ENCODE measurements around the gene RAB3IL1.
"Not testable (repeated sequence)": the region's sequence is repeated elsewhere in the genome, so short reads cannot be mapped to it uniquely, and the experiment has no call there.

RAB3IL1 gene

GRCh38 chr11:61953632-61954031 lies 36.3 kb upstream of the RAB3IL1 start:
- POLR2A ChIA-PET; H3K27ac ChIP-seq (ENCODE audit: extremely low read depth, low read depth, low read length); H3K4me3 ChIP-seq (ENCODE audit: low read depth, low read length); H3K9me3 ChIP-seq (ENCODE audit: control insufficient read depth, insufficient read depth, low read depth, low read length); H3K4me1 ChIP-seq (ENCODE audit: control insufficient read depth, insufficient read depth, low read length); H3K36me3 ChIP-seq (ENCODE audit: control insufficient read depth in 2 of 2, insufficient read depth in 1 of 2, low read length in 2 of 2): not testable (repeated sequence)
- TF ChIP-seq ZBTB6 (tag by site-specific recombination; IDR thresholded peaks at IDR 0.05) = peak; percentile 50; the same call in 1 of the 2 replicates
- CTCF ChIA-PET = interaction anchor here (2.0 kb wide), 1 partner anchor 128 kb away, joined by 7 read pairs; no protein-coding TSS in a partner anchor

GRCh38 chr11:61952882-61953281 lies 35.5 kb upstream of the RAB3IL1 start:
- Histone ChIP-seq H3K4me3 (ENCODE audit: low read depth, low read length) (no peak overlapping the region), H3K9me3 (ENCODE audit: control insufficient read depth, insufficient read depth, low read depth, low read length) (no peaks in the 10 kb centered on the region), H3K36me3 (ENCODE audit: control insufficient read depth in 2 of 2, insufficient read depth in 1 of 2, low read length in 2 of 2) (no peaks in the 10 kb centered on the region), H3K4me1 (ENCODE audit: control insufficient read depth, insufficient read depth, low read length) (peaks cover 3% of the 10 kb centered on the region; the same call in 1 of the 2 replicates), H3K27ac (ENCODE audit: extremely low read depth, low read depth, low read length) (no peak overlapping the region)
- CTCF ChIA-PET = interaction anchor here (2.0 kb wide), 1 partner anchor 129 kb away, joined by 7 read pairs; no protein-coding TSS in a partner anchor
- TF ChIP-seq ZNF585B (tag by site-specific recombination; IDR thresholded peaks at IDR 0.05) (no peak), ZNF148 (tag by site-specific recombination; IDR thresholded peaks at IDR 0.05; ENCODE audit: borderline replicate concordance) (no peak), AEBP2 (tag by site-specific recombination; IDR thresholded peaks at IDR 0.05; ENCODE audit: borderline replicate concordance) (no peak), ZNF24 (tag by site-specific recombination; IDR thresholded peaks at IDR 0.05) (no peak), ZBTB44 (tag by site-specific recombination; IDR thresholded peaks at IDR 0.05) (no peak), SCRT1 (tag by site-specific recombination; IDR thresholded peaks at IDR 0.05; ENCODE audit: borderline replicate concordance) (no peak), ZBTB10 (tag by site-specific recombination; IDR thresholded peaks at IDR 0.05) (no peak), ZNF548 (tag by site-specific recombination; IDR thresholded peaks at IDR 0.05) (no peak)
- POLR2A ChIA-PET = no interaction called here

GRCh38 chr11:61951484-61952135 lies 34.2 kb upstream of the RAB3IL1 start:
- ChIA-PET POLR2A (interaction anchor here (0.6 kb wide), 1 partner anchor 115 kb away, joined by 3 read pairs; no protein-coding TSS in a partner anchor), CTCF (interaction anchor here (0.5 to 6.4 kb wide), 6 partner anchors 14 to 156 kb away, joined by 3 to 62 read pairs (median 6); no protein-coding TSS in a partner anchor)

More at GRCh38 chr11:61951484-61952135, 34.2 kb upstream of the RAB3IL1 start:
- TF ChIP-seq ZNF48 (tag by site-specific recombination; IDR thresholded peaks at IDR 0.05) (no peak), ZNF624 (tag by site-specific recombination; IDR thresholded peaks at IDR 0.05) (no peak), GLI4 (tag by site-specific recombination; IDR thresholded peaks at IDR 0.05) (no peak), ZNF2 (tag by site-specific recombination; IDR thresholded peaks at IDR 0.05) (no peak), ZNF140 (tag by site-specific recombination; IDR thresholded peaks at IDR 0.05) (no peak), ZSCAN16 (tag by site-specific recombination; IDR thresholded peaks at IDR 0.05) (no peak), WT1 (tag by site-specific recombination; IDR thresholded peaks at IDR 0.05) (no peak)
- Histone ChIP-seq H3K4me1 (ENCODE audit: control insufficient read depth, insufficient read depth, low read length) (peaks cover 3% of the 10 kb centered on the region; the same call in 1 of the 2 replicates), H3K4me3 (ENCODE audit: low read depth, low read length) (no peak overlapping the region), H3K9me3 (ENCODE audit: control insufficient read depth, insufficient read depth, low read depth, low read length) (no peaks in the 10 kb centered on the region), H3K36me3 (ENCODE audit: control insufficient read depth in 2 of 2, insufficient read depth in 1 of 2, low read length in 2 of 2) (no peaks in the 10 kb centered on the region), H3K27ac (ENCODE audit: extremely low read depth, low read depth, low read length) (no peak overlapping the region)
